GM23338 (cell line): ENCODE results near the gene SNCB. TPM values are rescaled to one million over a fixed set of nuclear protein-coding genes. Genes with fewer than 3 reads are reported as not detected.

Experiments used
- ATAC-seq: fragments of 200-7000 bp; cut with Tn5 transposase; 3 replicates; pipeline ENCODE4 v1.9.1; 2020
- DNase-seq: peaks from one replicate; pipeline ENCODE4 v3.0.0-alpha.2; 2015; ENCODE audit warnings: low spot score
- H2AFZ ChIP-seq: fragments of 200-600 bp; sonication (generic); 2 replicates; pipeline ENCODE4 v1.8.0; 2016; ENCODE audit warnings: antibody characterized with exemption, mild to moderate bottlenecking, moderate library complexity
- H3F3A ChIP-seq: fragments of 200-600 bp; sonication (generic); replicated peaks from 2 replicates; pipeline ENCODE4 v1.8.0; 2017; ENCODE audit warnings: antibody characterized with exemption, mixed run types, low read depth
- H3K27ac ChIP-seq: fragments of 200-600 bp; sonication (generic); 2 replicates; pipeline ENCODE4 v1.6.1; 2016; ENCODE audit warnings: low read depth
- H3K27me3 ChIP-seq: fragments of 200-600 bp; sonication (generic); 2 replicates; pipeline ENCODE4 v1.8.0; 2016; ENCODE audit warnings: mild to moderate bottlenecking, mixed run types, moderate library complexity; ENCODE audit not compliant: insufficient read depth
- H3K36me3 ChIP-seq: fragments of 200-600 bp; sonication (generic); 2 replicates; pipeline ENCODE4 v1.8.0; 2016; ENCODE audit warnings: mild to moderate bottlenecking; ENCODE audit not compliant: insufficient read depth
- H3K4me1 ChIP-seq: fragments of 200-600 bp; sonication (generic); 2 replicates; pipeline ENCODE4 v1.8.0; 2016; ENCODE audit warnings: mild to moderate bottlenecking, moderate library complexity; ENCODE audit not compliant: insufficient read depth
- H3K4me2 ChIP-seq: fragments of 200-600 bp; sonication (generic); 2 replicates; pipeline ENCODE4 v1.7.1; 2017; ENCODE audit warnings: mixed run types
- H3K4me3 ChIP-seq: fragments of 200-600 bp; sonication (generic); 2 replicates; pipeline ENCODE4 v1.6.1; 2016; ENCODE audit warnings: mixed run types
- H3K79me2 ChIP-seq: fragments of 200-600 bp; sonication (generic); replicated peaks from 2 replicates; pipeline ENCODE4 v1.8.0; 2017; ENCODE audit warnings: mild to moderate bottlenecking; ENCODE audit not compliant: insufficient read depth
- H3K9me2 ChIP-seq: fragments of 200-600 bp; sonication (generic); 2 replicates; pipeline ENCODE4 v1.8.0; 2017; ENCODE audit not compliant: insufficient read depth
- H4K20me1 ChIP-seq: fragments of 200-600 bp; sonication (generic); replicated peaks from 2 replicates; pipeline ENCODE4 v1.8.0; 2017; ENCODE audit warnings: mild to moderate bottlenecking; ENCODE audit not compliant: insufficient read depth
- H3K27ac Mint-ChIP-seq: 2 replicates; pipeline ENCODE4 v1.8.0; 2020; ENCODE audit warnings: inconsistent platforms, mild to moderate bottlenecking, moderate library complexity, mixed read lengths
- H3K27me3 Mint-ChIP-seq: 3 replicates; pipeline ENCODE4 v1.8.0; 2022; ENCODE audit warnings: low read depth, mild to moderate bottlenecking, moderate library complexity, mixed read lengths, inconsistent platforms; ENCODE audit not compliant: insufficient read depth, poor library complexity
- H3K36me3 Mint-ChIP-seq: 3 replicates; pipeline ENCODE4 v1.8.0; 2021; ENCODE audit warnings: low read depth, mild to moderate bottlenecking, inconsistent platforms, moderate library complexity, mixed read lengths
- H3K4me1 Mint-ChIP-seq: 3 replicates; pipeline ENCODE4 v1.8.0; 2020; ENCODE audit warnings: mild to moderate bottlenecking, inconsistent platforms, mixed read lengths
- H3K4me3 Mint-ChIP-seq: 3 replicates; pipeline ENCODE4 v1.8.0; 2021; ENCODE audit warnings: moderate library complexity, mild to moderate bottlenecking, inconsistent platforms, mixed read lengths
- H3K9me3 Mint-ChIP-seq: 3 replicates; pipeline ENCODE4 v1.8.0; 2020; ENCODE audit warnings: moderate library complexity, mild to moderate bottlenecking, inconsistent platforms, mixed read lengths
- CREB1 ChIP-seq: fragments of 250-450 bp; sonication (Bioruptor Pico); IDR thresholded peaks from 2 replicates; pipeline ENCODE4 v1.5.0; 2020; ENCODE audit warnings: low read depth, mild to moderate bottlenecking, moderate library complexity
- CTCF ChIP-seq, 2 experiments: fragments of 200-600 bp in 1 of 2; sonication (generic) in 1 of 2; conservative IDR thresholded peaks; 2 replicates each; pipeline versions ENCODE4 v1.5.1 to v1.6.1; 2016 to 2017; ENCODE audit warnings: antibody characterized with exemption in 2 of 2, low read depth in 2 of 2, mild to moderate bottlenecking in 2 of 2, moderate library complexity in 1 of 2
- EZH2 ChIP-seq: fragments of 200-600 bp; sonication (generic); IDR thresholded peaks from one replicate; pipeline ENCODE4 v1.8.0; 2017; ENCODE audit warnings: antibody characterized with exemption, mild to moderate bottlenecking, low read depth; ENCODE audit not compliant: unreplicated experiment
- EZH2phosphoT487 ChIP-seq: fragments of 200-600 bp; sonication (generic); IDR thresholded peaks from one replicate; pipeline ENCODE4 v1.8.1; 2018; ENCODE audit warnings: antibody characterized with exemption; ENCODE audit not compliant: unreplicated experiment
- JUNB ChIP-seq: IDR thresholded peaks from one replicate; pipeline ENCODE4 v1.6.1; 2016; ENCODE audit warnings: antibody characterized with exemption; ENCODE audit not compliant: unreplicated experiment
- NANOG ChIP-seq: IDR thresholded peaks from 2 replicates; pipeline ENCODE4 v1.6.1; 2016; ENCODE audit warnings: antibody characterized with exemption, borderline replicate concordance
- POLR2AphosphoS5 ChIP-seq: IDR thresholded peaks from 2 replicates; pipeline ENCODE4 v1.6.1; 2016; ENCODE audit warnings: antibody characterized with exemption, low read depth
- STAT1 ChIP-seq: IDR thresholded peaks from one replicate; pipeline ENCODE4 v1.6.1; 2016; ENCODE audit warnings: antibody characterized with exemption; ENCODE audit not compliant: unreplicated experiment
- ZNF114 ChIP-seq: fragments of 250-450 bp; sonication (Bioruptor Pico); IDR thresholded peaks from 2 replicates; pipeline ENCODE4 v1.5.0; 2020; ENCODE audit warnings: mild to moderate bottlenecking, moderate library complexity
- ZNF331 ChIP-seq: fragments of 250-450 bp; sonication (Bioruptor Pico); IDR thresholded peaks from 2 replicates; pipeline ENCODE4 v1.5.0; 2020; ENCODE audit warnings: low read depth, mild to moderate bottlenecking, moderate library complexity
- polyA plus RNA-seq: library from polyadenylated mRNA; unstranded; fragments of >200 nt; fragmentation: Nextera tagmentation; extraction: Ambion mirVana; gene quantifications from 2 replicates; pipeline ENCODE4 v1.2.1, GENCODE V29; 2016
- total RNA-seq: library from RNA; depleted of rRNA; stranded (reverse); fragments of >200 nt; shearing (Covaris generic); gene quantifications from 2 replicates; pipeline ENCODE4 v1.2.3, GENCODE V29; 2014
- TF ChIP-seq, protein P1 (sequence below): IDR thresholded peaks from 2 replicates; pipeline ENCODE4 v1.6.1; 2016; ENCODE audit warnings: antibody characterized with exemption
- TF ChIP-seq, protein P2 (sequence below): fragments of 250-450 bp; sonication (Bioruptor Pico); IDR thresholded peaks from 2 replicates; pipeline ENCODE4 v1.5.0; 2020; ENCODE audit warnings: mild to moderate bottlenecking, moderate library complexity
- TF ChIP-seq, protein P3 (sequence below): IDR thresholded peaks from one replicate; pipeline ENCODE4 v1.6.1; 2018; ENCODE audit warnings: antibody characterized with exemption; ENCODE audit not compliant: unreplicated experiment

The SNCB gene
- total and polyA plus RNA-seq, 2 experiments from 2014 or later, result 3.6 to 13.5 TPM

- DNase-seq (no peak), ATAC-seq (no peak)
- TF ChIP-seq CTCF (conservative IDR thresholded peaks at IDR 0.05; ENCODE audit: low read depth in 2 of 2) (no peak), EZH2 (no peak), EZH2phosphoT487 (no peak), ZNF114 (no peak), NANOG (no peak), CREB1 (CRISPR knock-in tag) (no peak), ZNF331 (CRISPR knock-in tag) (no peak), JUNB (no peak), STAT1 (no peak), POLR2AphosphoS5 (no peak)
- TF ChIP-seq, protein P1, sequence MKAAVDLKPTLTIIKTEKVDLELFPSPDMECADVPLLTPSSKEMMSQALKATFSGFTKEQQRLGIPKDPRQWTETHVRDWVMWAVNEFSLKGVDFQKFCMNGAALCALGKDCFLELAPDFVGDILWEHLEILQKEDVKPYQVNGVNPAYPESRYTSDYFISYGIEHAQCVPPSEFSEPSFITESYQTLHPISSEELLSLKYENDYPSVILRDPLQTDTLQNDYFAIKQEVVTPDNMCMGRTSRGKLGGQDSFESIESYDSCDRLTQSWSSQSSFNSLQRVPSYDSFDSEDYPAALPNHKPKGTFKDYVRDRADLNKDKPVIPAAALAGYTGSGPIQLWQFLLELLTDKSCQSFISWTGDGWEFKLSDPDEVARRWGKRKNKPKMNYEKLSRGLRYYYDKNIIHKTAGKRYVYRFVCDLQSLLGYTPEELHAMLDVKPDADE, result no peak
- TF ChIP-seq, protein P2, sequence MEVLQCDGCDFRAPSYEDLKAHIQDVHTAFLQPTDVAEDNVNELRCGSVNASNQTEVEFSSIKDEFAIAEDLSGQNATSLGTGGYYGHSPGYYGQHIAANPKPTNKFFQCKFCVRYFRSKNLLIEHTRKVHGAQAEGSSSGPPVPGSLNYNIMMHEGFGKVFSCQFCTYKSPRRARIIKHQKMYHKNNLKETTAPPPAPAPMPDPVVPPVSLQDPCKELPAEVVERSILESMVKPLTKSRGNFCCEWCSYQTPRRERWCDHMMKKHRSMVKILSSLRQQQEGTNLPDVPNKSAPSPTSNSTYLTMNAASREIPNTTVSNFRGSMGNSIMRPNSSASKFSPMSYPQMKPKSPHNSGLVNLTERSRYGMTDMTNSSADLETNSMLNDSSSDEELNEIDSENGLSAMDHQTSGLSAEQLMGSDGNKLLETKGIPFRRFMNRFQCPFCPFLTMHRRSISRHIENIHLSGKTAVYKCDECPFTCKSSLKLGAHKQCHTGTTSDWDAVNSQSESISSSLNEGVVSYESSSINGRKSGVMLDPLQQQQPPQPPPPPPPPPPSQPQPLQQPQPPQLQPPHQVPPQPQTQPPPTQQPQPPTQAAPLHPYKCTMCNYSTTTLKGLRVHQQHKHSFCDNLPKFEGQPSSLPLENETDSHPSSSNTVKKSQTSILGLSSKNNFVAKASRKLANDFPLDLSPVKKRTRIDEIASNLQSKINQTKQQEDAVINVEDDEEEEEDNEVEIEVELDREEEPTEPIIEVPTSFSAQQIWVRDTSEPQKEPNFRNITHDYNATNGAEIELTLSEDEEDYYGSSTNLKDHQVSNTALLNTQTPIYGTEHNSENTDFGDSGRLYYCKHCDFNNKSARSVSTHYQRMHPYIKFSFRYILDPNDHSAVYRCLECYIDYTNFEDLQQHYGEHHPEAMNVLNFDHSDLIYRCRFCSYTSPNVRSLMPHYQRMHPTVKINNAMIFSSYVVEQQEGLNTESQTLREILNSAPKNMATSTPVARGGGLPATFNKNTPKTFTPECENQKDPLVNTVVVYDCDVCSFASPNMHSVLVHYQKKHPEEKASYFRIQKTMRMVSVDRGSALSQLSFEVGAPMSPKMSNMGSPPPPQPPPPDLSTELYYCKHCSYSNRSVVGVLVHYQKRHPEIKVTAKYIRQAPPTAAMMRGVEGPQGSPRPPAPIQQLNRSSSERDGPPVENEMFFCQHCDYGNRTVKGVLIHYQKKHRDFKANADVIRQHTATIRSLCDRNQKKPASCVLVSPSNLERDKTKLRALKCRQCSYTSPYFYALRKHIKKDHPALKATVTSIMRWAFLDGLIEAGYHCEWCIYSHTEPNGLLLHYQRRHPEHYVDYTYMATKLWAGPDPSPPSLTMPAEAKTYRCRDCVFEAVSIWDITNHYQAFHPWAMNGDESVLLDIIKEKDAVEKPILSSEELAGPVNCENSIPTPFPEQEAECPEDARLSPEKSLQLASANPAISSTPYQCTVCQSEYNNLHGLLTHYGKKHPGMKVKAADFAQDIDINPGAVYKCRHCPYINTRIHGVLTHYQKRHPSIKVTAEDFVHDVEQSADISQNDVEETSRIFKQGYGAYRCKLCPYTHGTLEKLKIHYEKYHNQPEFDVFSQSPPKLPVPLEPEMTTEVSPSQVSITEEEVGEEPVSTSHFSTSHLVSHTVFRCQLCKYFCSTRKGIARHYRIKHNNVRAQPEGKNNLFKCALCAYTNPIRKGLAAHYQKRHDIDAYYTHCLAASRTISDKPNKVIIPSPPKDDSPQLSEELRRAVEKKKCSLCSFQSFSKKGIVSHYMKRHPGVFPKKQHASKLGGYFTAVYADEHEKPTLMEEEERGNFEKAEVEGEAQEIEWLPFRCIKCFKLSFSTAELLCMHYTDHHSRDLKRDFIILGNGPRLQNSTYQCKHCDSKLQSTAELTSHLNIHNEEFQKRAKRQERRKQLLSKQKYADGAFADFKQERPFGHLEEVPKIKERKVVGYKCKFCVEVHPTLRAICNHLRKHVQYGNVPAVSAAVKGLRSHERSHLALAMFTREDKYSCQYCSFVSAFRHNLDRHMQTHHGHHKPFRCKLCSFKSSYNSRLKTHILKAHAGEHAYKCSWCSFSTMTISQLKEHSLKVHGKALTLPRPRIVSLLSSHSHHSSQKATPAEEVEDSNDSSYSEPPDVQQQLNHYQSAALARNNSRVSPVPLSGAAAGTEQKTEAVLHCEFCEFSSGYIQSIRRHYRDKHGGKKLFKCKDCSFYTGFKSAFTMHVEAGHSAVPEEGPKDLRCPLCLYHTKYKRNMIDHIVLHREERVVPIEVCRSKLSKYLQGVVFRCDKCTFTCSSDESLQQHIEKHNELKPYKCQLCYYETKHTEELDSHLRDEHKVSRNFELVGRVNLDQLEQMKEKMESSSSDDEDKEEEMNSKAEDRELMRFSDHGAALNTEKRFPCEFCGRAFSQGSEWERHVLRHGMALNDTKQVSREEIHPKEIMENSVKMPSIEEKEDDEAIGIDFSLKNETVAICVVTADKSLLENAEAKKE (CRISPR knock-in tag), result no peak
- TF ChIP-seq, protein P3, sequence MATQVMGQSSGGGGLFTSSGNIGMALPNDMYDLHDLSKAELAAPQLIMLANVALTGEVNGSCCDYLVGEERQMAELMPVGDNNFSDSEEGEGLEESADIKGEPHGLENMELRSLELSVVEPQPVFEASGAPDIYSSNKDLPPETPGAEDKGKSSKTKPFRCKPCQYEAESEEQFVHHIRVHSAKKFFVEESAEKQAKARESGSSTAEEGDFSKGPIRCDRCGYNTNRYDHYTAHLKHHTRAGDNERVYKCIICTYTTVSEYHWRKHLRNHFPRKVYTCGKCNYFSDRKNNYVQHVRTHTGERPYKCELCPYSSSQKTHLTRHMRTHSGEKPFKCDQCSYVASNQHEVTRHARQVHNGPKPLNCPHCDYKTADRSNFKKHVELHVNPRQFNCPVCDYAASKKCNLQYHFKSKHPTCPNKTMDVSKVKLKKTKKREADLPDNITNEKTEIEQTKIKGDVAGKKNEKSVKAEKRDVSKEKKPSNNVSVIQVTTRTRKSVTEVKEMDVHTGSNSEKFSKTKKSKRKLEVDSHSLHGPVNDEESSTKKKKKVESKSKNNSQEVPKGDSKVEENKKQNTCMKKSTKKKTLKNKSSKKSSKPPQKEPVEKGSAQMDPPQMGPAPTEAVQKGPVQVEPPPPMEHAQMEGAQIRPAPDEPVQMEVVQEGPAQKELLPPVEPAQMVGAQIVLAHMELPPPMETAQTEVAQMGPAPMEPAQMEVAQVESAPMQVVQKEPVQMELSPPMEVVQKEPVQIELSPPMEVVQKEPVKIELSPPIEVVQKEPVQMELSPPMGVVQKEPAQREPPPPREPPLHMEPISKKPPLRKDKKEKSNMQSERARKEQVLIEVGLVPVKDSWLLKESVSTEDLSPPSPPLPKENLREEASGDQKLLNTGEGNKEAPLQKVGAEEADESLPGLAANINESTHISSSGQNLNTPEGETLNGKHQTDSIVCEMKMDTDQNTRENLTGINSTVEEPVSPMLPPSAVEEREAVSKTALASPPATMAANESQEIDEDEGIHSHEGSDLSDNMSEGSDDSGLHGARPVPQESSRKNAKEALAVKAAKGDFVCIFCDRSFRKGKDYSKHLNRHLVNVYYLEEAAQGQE, result no peak
- Histone ChIP-seq H3K4me2 (no peak overlapping the region), H3K79me2 (peaks cover 4% of the 10 kb centered on the region), H3K36me3 (no peaks in the 10 kb centered on the region), H3F3A (0 out of 2 replicates have a peak, but pooled peaks cover 5% of the 10 kb centered on the region), H3K4me1 (peaks cover 10% of the 10 kb centered on the region), H3K27me3 (no peaks in the 10 kb centered on the region), H4K20me1 (no peaks in the 10 kb centered on the region), H3K27ac (no peak overlapping the region), H3K4me3 (no peak overlapping the region), H2AFZ (0 out of 2 replicates have a peak overlapping the region, but pooled peaks have one; percentile 59), H3K9me2 (no peaks in the 10 kb centered on the region)
- Mint-ChIP-seq H3K27ac (no peak overlapping the region), H3K4me3 (no peak overlapping the region), H3K4me1 (peaks cover 33% of the 10 kb centered on the region), H3K9me3 (no peaks in the 10 kb centered on the region; the same call in 2 of the 3 replicates), H3K36me3 (no peaks in the 10 kb centered on the region), H3K27me3 (peaks cover 10% of the 10 kb centered on the region)
Observed at GRCh38 chr5:176643491-176644219, 13.3 kb upstream of the SNCB start.
